ENCODE measurements around the gene GOLGA6L9. TPM values are rescaled to one million over a fixed set of nuclear protein-coding genes. Genes with fewer than 3 reads are reported as not detected.
"Not testable (repeated sequence)": the region's sequence is repeated elsewhere in the genome, so short reads cannot be mapped to it uniquely, and the experiment has no call there.

Gene GOLGA6L9
- total and polyA plus RNA-seq, 2 donors from 2014 or later: 1.3 to 2.9 TPM

GRCh38 chr15:82393671-82394070, 35.9 kb upstream of the GOLGA6L9 start:
- Histone ChIP-seq H3K27ac (ENCODE audit: low read depth in 2 of 2, low read length in 2 of 2) (no peak overlapping the region), H3K9me3 (ENCODE audit: control insufficient read depth in 2 of 3, insufficient read depth in 1 of 3, low read length in 3 of 3) (no peaks in the 10 kb centered on the region), H3K9ac (ENCODE audit: low read length in 3 of 3) (no peak overlapping the region), H3K4me3 (ENCODE audit: low read length in 3 of 3) (no peak overlapping the region), H3K36me3 (ENCODE audit: control insufficient read depth in 2 of 3, insufficient read depth in 3 of 3, low read length in 3 of 3) (no peaks in the 10 kb centered on the region), H3K4me1 (ENCODE audit: control insufficient read depth in 2 of 3, insufficient read depth in 2 of 3, low read depth in 1 of 3, low read length in 3 of 3) (no peaks in the 10 kb centered on the region), H3K27me3 (ENCODE audit: control insufficient read depth, insufficient read depth, low read length) (no peaks in the 10 kb centered on the region)
- TF ChIP-seq CTCF (IDR thresholded peaks at IDR 0.05; ENCODE audit: borderline replicate concordance, extremely low read depth, insufficient read depth): no peak
- DNase-seq (no peak), FAIRE-seq (no peak)
- intact Hi-C loops (cut with DNase I): no loop called here

- H3K27me3 ChIP-seq (ENCODE audit: control insufficient read depth, insufficient read depth, low read length); H3K9ac ChIP-seq (ENCODE audit: low read length in 3 of 3); H3K36me3 ChIP-seq (ENCODE audit: control insufficient read depth in 2 of 3, insufficient read depth in 3 of 3, low read length in 3 of 3); intact Hi-C loops (cut with DNase I); H3K4me3 ChIP-seq (ENCODE audit: low read length in 3 of 3); DNase-seq; H3K4me1 ChIP-seq (ENCODE audit: control insufficient read depth in 2 of 3, insufficient read depth in 2 of 3, low read depth in 1 of 3, low read length in 3 of 3); H3K27ac ChIP-seq (ENCODE audit: low read depth in 2 of 2, low read length in 2 of 2); FAIRE-seq; H3K9me3 ChIP-seq (ENCODE audit: control insufficient read depth in 2 of 3, insufficient read depth in 1 of 3, low read length in 3 of 3): not testable (repeated sequence)
These were observed 33.8 kb upstream of the GOLGA6L9 start for GRCh38 chr15:82395788-82396187.

GRCh38 chr15:82397817-82398216, 31.8 kb upstream of the GOLGA6L9 start:
- no peaks in the 10 kb centered on the region for H3K36me3 ChIP-seq (ENCODE audit: control insufficient read depth in 2 of 3, insufficient read depth in 3 of 3, low read length in 3 of 3)
- FAIRE-seq (no peak), DNase-seq (no peak)
- no peak overlapping the region for H3K27ac ChIP-seq (ENCODE audit: low read depth in 2 of 2, low read length in 2 of 2)
- no peak for TF ChIP-seq CTCF (IDR thresholded peaks at IDR 0.05; ENCODE audit: borderline replicate concordance, extremely low read depth, insufficient read depth)
- H3K4me3 ChIP-seq (ENCODE audit: low read length in 3 of 3): no peak overlapping the region
- no peak overlapping the region for H3K9ac ChIP-seq (ENCODE audit: low read length in 3 of 3)
- H3K27me3 ChIP-seq (ENCODE audit: control insufficient read depth, insufficient read depth, low read length): no peaks in the 10 kb centered on the region
- no peaks in the 10 kb centered on the region for H3K9me3 ChIP-seq (ENCODE audit: control insufficient read depth in 2 of 3, insufficient read depth in 1 of 3, low read length in 3 of 3)
- H3K4me1 ChIP-seq (ENCODE audit: control insufficient read depth in 2 of 3, insufficient read depth in 2 of 3, low read depth in 1 of 3, low read length in 3 of 3): no peaks in the 10 kb centered on the region
- intact Hi-C loops (cut with DNase I): no loop called here

- FAIRE-seq (no peak), DNase-seq (no peak)
- H3K27ac ChIP-seq (ENCODE audit: low read depth in 2 of 2, low read length in 2 of 2): no peak overlapping the region
- no peaks in the 10 kb centered on the region for H3K36me3 ChIP-seq (ENCODE audit: control insufficient read depth in 2 of 3, insufficient read depth in 3 of 3, low read length in 3 of 3)
- no peaks in the 10 kb centered on the region for H3K9me3 ChIP-seq (ENCODE audit: control insufficient read depth in 2 of 3, insufficient read depth in 1 of 3, low read length in 3 of 3)
- TF ChIP-seq CTCF (IDR thresholded peaks at IDR 0.05; ENCODE audit: borderline replicate concordance, extremely low read depth, insufficient read depth): no peak
- H3K4me1 ChIP-seq (ENCODE audit: control insufficient read depth in 2 of 3, insufficient read depth in 2 of 3, low read depth in 1 of 3, low read length in 3 of 3): no peaks in the 10 kb centered on the region
- no peak overlapping the region for H3K9ac ChIP-seq (ENCODE audit: low read length in 3 of 3)
- no peaks in the 10 kb centered on the region for H3K27me3 ChIP-seq (ENCODE audit: control insufficient read depth, insufficient read depth, low read length)
- H3K4me3 ChIP-seq (ENCODE audit: low read length in 3 of 3): no peak overlapping the region
- intact Hi-C loops (cut with DNase I): no loop called here
These were observed 30.8 kb upstream of the GOLGA6L9 start for GRCh38 chr15:82398785-82399184.

- H3K4me3 ChIP-seq (ENCODE audit: low read length in 3 of 3); DNase-seq; H3K36me3 ChIP-seq (ENCODE audit: control insufficient read depth in 2 of 3, insufficient read depth in 3 of 3, low read length in 3 of 3); H3K9me3 ChIP-seq (ENCODE audit: control insufficient read depth in 2 of 3, insufficient read depth in 1 of 3, low read length in 3 of 3); FAIRE-seq; H3K9ac ChIP-seq (ENCODE audit: low read length in 3 of 3); H3K27ac ChIP-seq (ENCODE audit: low read depth in 2 of 2, low read length in 2 of 2); H3K4me1 ChIP-seq (ENCODE audit: control insufficient read depth in 2 of 3, insufficient read depth in 2 of 3, low read depth in 1 of 3, low read length in 3 of 3); intact Hi-C loops (cut with DNase I); H3K27me3 ChIP-seq (ENCODE audit: control insufficient read depth, insufficient read depth, low read length): not testable (repeated sequence)
These were observed 30.1 kb upstream of the GOLGA6L9 start for GRCh38 chr15:82399366-82400103.

GRCh38 chr15:82401918-82402317, 27.7 kb upstream of the GOLGA6L9 start:
- H3K27ac ChIP-seq (ENCODE audit: low read depth in 2 of 2, low read length in 2 of 2); H3K36me3 ChIP-seq (ENCODE audit: control insufficient read depth in 2 of 3, insufficient read depth in 3 of 3, low read length in 3 of 3); H3K9ac ChIP-seq (ENCODE audit: low read length in 3 of 3); H3K9me3 ChIP-seq (ENCODE audit: control insufficient read depth in 2 of 3, insufficient read depth in 1 of 3, low read length in 3 of 3); H3K4me3 ChIP-seq (ENCODE audit: low read length in 3 of 3); H3K4me1 ChIP-seq (ENCODE audit: control insufficient read depth in 2 of 3, insufficient read depth in 2 of 3, low read depth in 1 of 3, low read length in 3 of 3); FAIRE-seq; H3K27me3 ChIP-seq (ENCODE audit: control insufficient read depth, insufficient read depth, low read length); intact Hi-C loops (cut with DNase I); DNase-seq: not testable (repeated sequence)

All from kidney (tissue), 14 donors.